Fibroblast of lung (primary cell): Measurements from ENCODE around the gene SWT1. TPM values are rescaled to one million over a fixed set of nuclear protein-coding genes. Genes with fewer than 3 reads are reported as not detected.
A peak's percentile ranks its signal among the peaks of the same experiment; 100 is the strongest.

Source experiments
- DNase-seq, 2 donors: peaks; one replicate each; pipeline versions ENCODE4 v3.0.0 to v3.0.0-alpha.2; 2010; ENCODE audit warnings: low read depth in 2 of 2
- H2AFZ ChIP-seq: 2 replicates; pipeline ENCODE4 v1.5.1; 2012; ENCODE audit warnings: low read length, control low read depth, inconsistent platforms
- H3K27ac ChIP-seq: 2 replicates; pipeline ENCODE4 v1.5.1; 2011; ENCODE audit warnings: low read length, control low read depth; ENCODE audit not compliant: insufficient read depth
- H3K27me3 ChIP-seq: 2 replicates; pipeline ENCODE4 v1.5.1; 2011; ENCODE audit warnings: mild to moderate bottlenecking, low read length; ENCODE audit not compliant: control insufficient read depth, insufficient read depth
- H3K36me3 ChIP-seq: 2 replicates; pipeline ENCODE4 v1.5.1; 2011; ENCODE audit warnings: low read length; ENCODE audit not compliant: control insufficient read depth, insufficient read depth
- H3K4me1 ChIP-seq: 2 replicates; pipeline ENCODE4 v1.5.1; 2011; ENCODE audit warnings: low read length; ENCODE audit not compliant: control insufficient read depth, insufficient read depth; ENCODE audit errors: extremely low read depth
- H3K4me2 ChIP-seq: 2 replicates; pipeline ENCODE4 v1.5.1; 2011; ENCODE audit warnings: low read length, control low read depth; ENCODE audit not compliant: insufficient read depth; ENCODE audit errors: extremely low read depth
- H3K4me3 ChIP-seq, 4 experiments: fragments of 200-600 bp in 1 of 4; sonication (generic) in 1 of 4; replicated peaks in 1 of 4; 2 replicates each; pipeline ENCODE4 v1.5.1; 2011 to 2016; ENCODE audit warnings: low read length in 4 of 4, low read depth in 3 of 4, mild to moderate bottlenecking in 3 of 4, control low read depth in 2 of 4, inconsistent platforms in 1 of 4, mixed read lengths in 1 of 4; ENCODE audit not compliant: insufficient read depth in 1 of 4; ENCODE audit errors: control extremely low read depth in 1 of 4
- H3K79me2 ChIP-seq: 2 replicates; pipeline ENCODE4 v1.5.1; 2012; ENCODE audit warnings: mild to moderate bottlenecking, low read length, inconsistent platforms; ENCODE audit not compliant: control insufficient read depth, insufficient read depth
- H3K9ac ChIP-seq: 2 replicates; pipeline ENCODE4 v1.5.1; 2011; ENCODE audit warnings: mild to moderate bottlenecking, low read length, control low read depth; ENCODE audit not compliant: insufficient read depth
- H3K9me3 ChIP-seq: 2 replicates; pipeline ENCODE4 v1.5.1; 2012; ENCODE audit warnings: low read depth, low read length; ENCODE audit not compliant: control insufficient read depth, insufficient read depth
- H4K20me1 ChIP-seq: 2 replicates; pipeline ENCODE4 v1.5.1; 2011; ENCODE audit warnings: low read length; ENCODE audit not compliant: control insufficient read depth, insufficient read depth; ENCODE audit errors: extremely low read depth
- CTCF ChIP-seq, 2 donors: IDR thresholded peaks in 1 of 2; conservative IDR thresholded peaks in 1 of 2; 1 replicate in 1 of 2; 2 replicates in 1 of 2; pipeline ENCODE4 v1.5.1; 2011 to 2012; ENCODE audit warnings: low read length in 2 of 2, control low read depth in 1 of 2, inconsistent platforms in 1 of 2, low read depth in 1 of 2, mild to moderate bottlenecking in 1 of 2
- EZH2 ChIP-seq: IDR thresholded peaks from 2 replicates; pipeline ENCODE4 v1.5.1; 2012; ENCODE audit warnings: low read length, control low read depth, mild to moderate bottlenecking; ENCODE audit errors: missing control alignments
- polyA plus RNA-seq, 2 donors: library from polyadenylated mRNA; depleted of rRNA in 1 of 2; stranded (reverse) in 1 of 2; unstranded in 1 of 2; fragments of >200 nt; gene quantifications; 2 replicates each; pipeline ENCODE4 v1.2.1, GENCODE V29; 2011 to 2012; ENCODE audit warnings: missing spikeins in 1 of 2
- total RNA-seq: library from RNA; depleted of rRNA; stranded (reverse); fragments of >200 nt; gene quantifications from 2 replicates; pipeline ENCODE4 v1.2.1, GENCODE V29; 2014

The SWT1 gene
- total and polyA plus RNA-seq, 2 donors (not counting 1 experiment from before 2014, with no cell fraction given): 3.4 to 8.4 TPM

GRCh38 chr1:185200889-185201288 is 43.9 kb downstream of the SWT1 start:
- Histone ChIP-seq H3K9me3 (no peaks in the 10 kb centered on the region), H3K36me3 (no peaks in the 10 kb centered on the region), H3K27me3 (no peaks in the 10 kb centered on the region), H3K4me3 (no peak overlapping the region), H3K4me1 (no peaks in the 10 kb centered on the region), H4K20me1 (no peaks in the 10 kb centered on the region), H2AFZ (no peak overlapping the region), H3K9ac (no peak overlapping the region), H3K79me2 (no peaks in the 10 kb centered on the region), H3K27ac (no peak overlapping the region), H3K4me2 (no peak overlapping the region)
- TF ChIP-seq EZH2 (no peak), CTCF (conservative IDR thresholded peaks at IDR 0.05 in 1 of 2, IDR thresholded peaks at IDR 0.05 in 1 of 2; ENCODE audit: low read depth in 1 of 2, low read length in 2 of 2) (no peak)
- DNase-seq: no peak

- no peaks in the 10 kb centered on the region for H3K4me1 ChIP-seq
- no peaks in the 10 kb centered on the region for H4K20me1 ChIP-seq
- H3K79me2 ChIP-seq: no peaks in the 10 kb centered on the region
- H3K4me3 ChIP-seq: no peak overlapping the region
- no peak overlapping the region for H3K9ac ChIP-seq
- H3K27ac ChIP-seq: no peak overlapping the region
- H3K4me2 ChIP-seq: no peak overlapping the region
- H3K36me3 ChIP-seq: no peaks in the 10 kb centered on the region
- no peak overlapping the region for H2AFZ ChIP-seq
- no peak for TF ChIP-seq EZH2
- no peak for TF ChIP-seq CTCF (conservative IDR thresholded peaks at IDR 0.05 in 1 of 2, IDR thresholded peaks at IDR 0.05 in 1 of 2; ENCODE audit: low read depth in 1 of 2, low read length in 2 of 2)
- no peaks in the 10 kb centered on the region for H3K27me3 ChIP-seq
- no peaks in the 10 kb centered on the region for H3K9me3 ChIP-seq
- DNase-seq: no peak
These were observed 50.2 kb downstream of the SWT1 start for GRCh38 chr1:185207170-185207569.

GRCh38 chr1:185207980-185208602 is 51.1 kb downstream of the SWT1 start:
- Histone ChIP-seq H3K4me3 (no peak overlapping the region), H3K27me3 (no peaks in the 10 kb centered on the region), H3K27ac (no peak overlapping the region), H3K36me3 (no peaks in the 10 kb centered on the region), H2AFZ (no peak overlapping the region), H3K9me3 (no peaks in the 10 kb centered on the region), H3K9ac (no peak overlapping the region), H3K4me1 (no peaks in the 10 kb centered on the region), H4K20me1 (no peaks in the 10 kb centered on the region), H3K4me2 (no peak overlapping the region), H3K79me2 (no peaks in the 10 kb centered on the region)
- peak in 1 of 2 donors; percentile 11 for DNase-seq
- no peak for TF ChIP-seq EZH2
- TF ChIP-seq CTCF (conservative IDR thresholded peaks at IDR 0.05 in 1 of 2, IDR thresholded peaks at IDR 0.05 in 1 of 2; ENCODE audit: low read depth in 1 of 2, low read length in 2 of 2): no peak
